HG03558 (cell line): ENCODE results near the gene TSKU.

ENCODE experiments used
- ATAC-seq: cut with Tn5 transposase; IDR thresholded peaks from one replicate; pipeline ENCODE4 v1.9.1; 2021; ENCODE audit warnings: moderate number of reproducible peaks; ENCODE audit not compliant: unreplicated experiment; ENCODE audit errors: extremely low read depth

TSKU gene

GRCh38 chr11:76839311-76839710, 56.2 kb downstream of the TSKU start:
- ATAC-seq, result no peak

GRCh38 chr11:76841923-76842452, 58.8 kb downstream of the TSKU start:
- no peak for ATAC-seq

GRCh38 chr11:76843907-76844306, 60.8 kb downstream of the TSKU start:
- no peak for ATAC-seq

GRCh38 chr11:76844511-76844910, 61.4 kb downstream of the TSKU start:
- ATAC-seq, result no peak

- no peak for ATAC-seq
Measured at GRCh38 chr11:76845069-76845468, 61.9 kb downstream of the TSKU start.

- ATAC-seq, result no peak
Measured at GRCh38 chr11:76846441-76846840, 63.3 kb downstream of the TSKU start.
